GM12875 (cell line): ENCODE data around the gene UNC13C.

Experiments used
- H3K4me3 ChIP-seq: one replicate; pipeline ENCODE4 v1.5.1; 2011; ENCODE audit warnings: low read depth, low read length, control low read depth
- TF ChIP-seq, protein P1 (sequence below): IDR thresholded peaks from 2 replicates; pipeline ENCODE4 v1.5.1; 2011; ENCODE audit warnings: low read depth, mild to moderate bottlenecking, control low read depth, inconsistent platforms, low read length, moderate library complexity, borderline replicate concordance; ENCODE audit not compliant: insufficient read depth

The UNC13C gene

GRCh38 chr15:54481819-54482218 lies 503.6 kb downstream of the UNC13C start:
- H3K4me3 ChIP-seq: no peak overlapping the region

GRCh38 chr15:54482251-54482650 lies 504.0 kb downstream of the UNC13C start:
- no peak overlapping the region for H3K4me3 ChIP-seq
- TF ChIP-seq, protein P1, sequence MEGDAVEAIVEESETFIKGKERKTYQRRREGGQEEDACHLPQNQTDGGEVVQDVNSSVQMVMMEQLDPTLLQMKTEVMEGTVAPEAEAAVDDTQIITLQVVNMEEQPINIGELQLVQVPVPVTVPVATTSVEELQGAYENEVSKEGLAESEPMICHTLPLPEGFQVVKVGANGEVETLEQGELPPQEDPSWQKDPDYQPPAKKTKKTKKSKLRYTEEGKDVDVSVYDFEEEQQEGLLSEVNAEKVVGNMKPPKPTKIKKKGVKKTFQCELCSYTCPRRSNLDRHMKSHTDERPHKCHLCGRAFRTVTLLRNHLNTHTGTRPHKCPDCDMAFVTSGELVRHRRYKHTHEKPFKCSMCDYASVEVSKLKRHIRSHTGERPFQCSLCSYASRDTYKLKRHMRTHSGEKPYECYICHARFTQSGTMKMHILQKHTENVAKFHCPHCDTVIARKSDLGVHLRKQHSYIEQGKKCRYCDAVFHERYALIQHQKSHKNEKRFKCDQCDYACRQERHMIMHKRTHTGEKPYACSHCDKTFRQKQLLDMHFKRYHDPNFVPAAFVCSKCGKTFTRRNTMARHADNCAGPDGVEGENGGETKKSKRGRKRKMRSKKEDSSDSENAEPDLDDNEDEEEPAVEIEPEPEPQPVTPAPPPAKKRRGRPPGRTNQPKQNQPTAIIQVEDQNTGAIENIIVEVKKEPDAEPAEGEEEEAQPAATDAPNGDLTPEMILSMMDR: no peak

More at GRCh38 chr15:54481819-54482218, 503.6 kb downstream of the UNC13C start:
- TF ChIP-seq, protein P1: no peak

- H3K4me3 ChIP-seq: no peak overlapping the region
Measured at GRCh38 chr15:54500330-54500729, 522.1 kb downstream of the UNC13C start.

GRCh38 chr15:54502416-54503075 lies 524.3 kb downstream of the UNC13C start:
- H3K4me3 ChIP-seq: no peak overlapping the region
- TF ChIP-seq, protein P1: no peak

More at GRCh38 chr15:54500330-54500729, 522.1 kb downstream of the UNC13C start:
- TF ChIP-seq, protein P1: no peak

DNA sequence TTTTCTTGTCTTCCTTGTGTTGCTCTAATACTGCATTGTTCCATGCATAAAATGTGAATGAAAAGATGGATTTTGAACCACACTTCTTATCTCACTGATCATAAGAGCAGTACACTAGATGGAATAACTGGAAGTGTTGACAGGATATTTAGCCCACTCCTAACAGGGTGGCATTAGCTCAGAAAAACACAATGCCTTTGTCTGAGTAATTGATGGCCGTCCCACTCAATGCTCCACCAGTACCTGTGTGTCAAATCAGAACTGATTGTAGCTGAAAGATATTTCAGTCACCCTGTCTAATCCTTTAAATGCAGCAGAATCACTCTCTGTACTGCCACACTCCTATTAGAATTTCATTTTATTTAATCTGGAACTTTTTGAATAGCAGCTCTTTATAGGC lies 526.5 kb downstream of the UNC13C start:
- H3K4me3 ChIP-seq: no peak overlapping the region
- TF ChIP-seq, protein P1: no peak

GRCh38 chr15:54506977-54507524 lies 528.8 kb downstream of the UNC13C start:
- H3K4me3 ChIP-seq: no peak overlapping the region
- TF ChIP-seq, protein P1: no peak

DNA sequence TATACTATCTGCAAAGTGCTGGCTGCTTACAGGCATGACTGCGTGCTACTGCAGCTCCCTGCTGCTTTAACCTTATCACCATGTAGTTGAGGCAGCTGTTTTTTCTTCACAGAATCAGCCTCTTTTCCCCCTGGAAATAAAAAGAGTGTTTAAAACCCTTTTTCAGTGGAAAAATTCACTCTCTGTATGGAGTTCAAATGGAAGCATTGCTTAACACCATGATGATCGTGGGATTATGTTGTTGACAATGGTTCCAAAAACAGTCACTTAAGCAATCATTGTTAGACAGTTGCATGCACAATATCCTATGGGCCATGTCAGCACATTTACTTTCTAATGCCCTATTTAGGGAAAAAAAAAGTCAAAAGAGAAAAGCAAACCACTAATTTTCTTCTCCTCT lies 536.4 kb downstream of the UNC13C start:
- TF ChIP-seq, protein P1: no peak
- no peak overlapping the region for H3K4me3 ChIP-seq
